ENCODE results near the gene PRAMEF25.
"Not testable (repeated sequence)": the region's sequence is repeated elsewhere in the genome, so short reads cannot be mapped to it uniquely, and the experiment has no call there.

Gene PRAMEF25

DNA sequence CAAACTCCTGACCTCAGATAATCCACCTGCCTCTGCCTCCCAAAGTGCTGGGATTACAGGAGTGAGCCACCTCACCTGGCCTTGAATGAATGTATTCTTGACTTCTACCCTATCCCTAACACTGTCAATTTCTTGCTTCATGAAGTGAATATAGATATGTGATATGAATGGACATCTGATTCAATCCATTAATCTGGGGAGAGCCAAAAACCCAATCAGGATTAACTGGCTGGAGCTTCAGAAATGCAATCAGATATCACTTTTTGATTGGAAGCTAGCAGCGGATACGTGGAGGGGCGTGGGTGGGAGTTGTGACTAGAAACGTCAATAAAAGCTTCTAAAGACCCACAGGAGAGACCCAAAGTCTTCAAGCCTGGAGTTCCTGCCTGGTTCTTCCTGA, at the start of gene PRAMEF25:
Gene PRAMEF25, plus strand, starts transcription at position 301 of the 400 bp plus-strand sequence. CDS start 2,920 bp downstream, outside the sequence.
- not testable (repeated sequence) for DNase-seq

DNA sequence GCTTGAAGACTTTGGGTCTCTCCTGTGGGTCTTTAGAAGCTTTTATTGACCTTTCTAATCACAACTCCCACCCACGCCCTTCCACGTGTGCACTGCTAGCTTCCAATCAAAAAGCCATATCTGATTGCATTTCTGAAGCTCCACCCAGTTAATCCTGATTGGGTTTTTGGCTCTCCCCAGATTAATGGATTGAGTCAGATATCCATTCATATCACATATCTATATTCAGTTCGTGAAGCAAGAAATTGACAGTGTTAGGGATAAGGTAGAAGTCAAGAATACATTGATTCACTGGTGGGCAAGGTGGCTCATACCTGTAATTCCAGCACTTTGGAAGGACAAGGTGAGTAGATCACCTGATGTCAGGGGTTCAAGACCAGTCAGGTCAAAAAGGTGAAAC, 14.1 kb upstream of the PRAMEF25 start, which contains the start of gene PRAMEF27:
Gene PRAMEF27, minus strand, starts transcription at position 101 of the 400 bp plus-strand sequence. CDS start 2,916 bp downstream, outside the sequence.
- not testable (repeated sequence) for DNase-seq

DNA sequence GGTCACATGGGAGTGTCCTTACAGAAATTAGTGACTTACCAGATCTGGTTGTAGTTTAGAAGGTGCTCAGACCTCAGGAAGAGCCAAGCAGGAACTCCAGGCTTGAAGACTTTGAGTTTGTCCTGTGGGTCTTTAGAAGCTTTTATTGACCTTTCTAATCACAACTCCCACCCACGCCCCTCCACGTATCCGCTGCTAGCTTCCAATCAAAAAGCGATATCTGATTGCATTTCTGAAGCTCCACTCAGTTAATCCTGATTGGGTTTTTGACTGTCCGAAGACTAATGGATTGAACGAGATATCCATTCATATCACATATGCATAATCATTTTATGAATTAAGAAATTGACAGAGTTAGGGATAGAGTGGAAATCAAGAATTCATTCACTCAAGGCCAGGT, 46.2 kb downstream of the PRAMEF25 start, which contains the start of gene HNRNPCL2:
Gene HNRNPCL2, minus strand, starts transcription at position 101 of the 400 bp plus-strand sequence. CDS start 454 bp downstream, outside the sequence.
- not testable (repeated sequence) for DNase-seq
